Smooth muscle cell (in vitro differentiated cells): ENCODE data around the gene SSBP4. TPM values are rescaled to one million over a fixed set of nuclear protein-coding genes. Genes with fewer than 3 reads are reported as not detected.

ENCODE experiments used
- DNase-seq: peaks from one replicate; lab custom pipeline; 2025; ENCODE audit not compliant: unreplicated experiment; lab: John Stamatoyannopoulos, UW
- H2AFZ ChIP-seq: fragments of 200-600 bp; sonication (generic); 2 replicates; pipeline ENCODE4 v1.6.0; 2016; ENCODE audit warnings: antibody characterized with exemption, low read depth, mild to moderate bottlenecking
- H3F3A ChIP-seq: fragments of 200-600 bp; sonication (generic); 2 replicates; pipeline ENCODE4 v1.6.0; 2017; ENCODE audit warnings: antibody characterized with exemption, low read depth
- H3K27ac ChIP-seq: fragments of 200-600 bp; sonication (generic); 2 replicates; pipeline ENCODE4 v1.5.1; 2016; ENCODE audit warnings: low read depth, mild to moderate bottlenecking
- H3K27me3 ChIP-seq: fragments of 200-600 bp; sonication (generic); 2 replicates; pipeline ENCODE4 v1.6.1; 2016; ENCODE audit warnings: low read depth, mild to moderate bottlenecking
- H3K36me3 ChIP-seq: fragments of 200-600 bp; sonication (generic); 2 replicates; pipeline ENCODE4 v1.5.1; 2016; ENCODE audit warnings: low read depth
- H3K4me1 ChIP-seq: fragments of 200-600 bp; sonication (generic); 2 replicates; pipeline ENCODE4 v1.5.1; 2016; ENCODE audit warnings: low read depth
- H3K4me2 ChIP-seq: fragments of 200-600 bp; sonication (generic); 2 replicates; pipeline ENCODE4 v1.6.0; 2016; ENCODE audit warnings: mild to moderate bottlenecking
- H3K4me3 ChIP-seq: fragments of 200-600 bp; sonication (generic); 2 replicates; pipeline ENCODE4 v1.5.1; 2016; ENCODE audit warnings: mild to moderate bottlenecking
- H3K79me2 ChIP-seq: fragments of 200-600 bp; sonication (generic); 2 replicates; pipeline ENCODE4 v1.6.0; 2016; ENCODE audit warnings: low read depth, mild to moderate bottlenecking
- H3K9ac ChIP-seq: fragments of 200-600 bp; sonication (generic); 2 replicates; pipeline ENCODE4 v1.6.0; 2016; ENCODE audit warnings: low read depth
- H3K9me3 ChIP-seq: fragments of 200-600 bp; sonication (generic); replicated peaks from 2 replicates; pipeline ENCODE4 v1.5.1; 2016; ENCODE audit warnings: low read depth
- H4K20me1 ChIP-seq: fragments of 200-600 bp; sonication (generic); 2 replicates; pipeline ENCODE4 v1.6.0; 2016; ENCODE audit warnings: low read depth
- whole genome bisulfite sequencing: methylation state at CpG from one replicate; pipeline ENCODE4 v1.1.7; 2016; ENCODE audit warnings: low lambda C conversion rate; 5-methylcytosine and 5-hydroxymethylcytosine counted together
- polyA plus RNA-seq: library from polyadenylated mRNA; unstranded; fragments of >200 nt; fragmentation: Nextera tagmentation; extraction: Ambion mirVana; gene quantifications from 2 replicates; pipeline ENCODE4 v1.2.1, GENCODE V29; 2016
- total RNA-seq: library from RNA; depleted of rRNA; stranded (reverse); fragments of >200 nt; gene quantifications from 2 replicates; pipeline ENCODE4 v1.2.3, GENCODE V29; 2014
- TF ChIP-seq, protein P1 (sequence below): fragments of 200-600 bp; sonication (generic); IDR thresholded peaks from 2 replicates; pipeline ENCODE4 v1.5.1; 2017; ENCODE audit warnings: borderline replicate concordance, mild to moderate bottlenecking, antibody characterized with exemption; ENCODE audit not compliant: insufficient read depth, poor library complexity, severe bottlenecking

The SSBP4 gene
- total and polyA plus RNA-seq, 2 experiments from 2014 or later: 44.1 to 124 TPM

DNA sequence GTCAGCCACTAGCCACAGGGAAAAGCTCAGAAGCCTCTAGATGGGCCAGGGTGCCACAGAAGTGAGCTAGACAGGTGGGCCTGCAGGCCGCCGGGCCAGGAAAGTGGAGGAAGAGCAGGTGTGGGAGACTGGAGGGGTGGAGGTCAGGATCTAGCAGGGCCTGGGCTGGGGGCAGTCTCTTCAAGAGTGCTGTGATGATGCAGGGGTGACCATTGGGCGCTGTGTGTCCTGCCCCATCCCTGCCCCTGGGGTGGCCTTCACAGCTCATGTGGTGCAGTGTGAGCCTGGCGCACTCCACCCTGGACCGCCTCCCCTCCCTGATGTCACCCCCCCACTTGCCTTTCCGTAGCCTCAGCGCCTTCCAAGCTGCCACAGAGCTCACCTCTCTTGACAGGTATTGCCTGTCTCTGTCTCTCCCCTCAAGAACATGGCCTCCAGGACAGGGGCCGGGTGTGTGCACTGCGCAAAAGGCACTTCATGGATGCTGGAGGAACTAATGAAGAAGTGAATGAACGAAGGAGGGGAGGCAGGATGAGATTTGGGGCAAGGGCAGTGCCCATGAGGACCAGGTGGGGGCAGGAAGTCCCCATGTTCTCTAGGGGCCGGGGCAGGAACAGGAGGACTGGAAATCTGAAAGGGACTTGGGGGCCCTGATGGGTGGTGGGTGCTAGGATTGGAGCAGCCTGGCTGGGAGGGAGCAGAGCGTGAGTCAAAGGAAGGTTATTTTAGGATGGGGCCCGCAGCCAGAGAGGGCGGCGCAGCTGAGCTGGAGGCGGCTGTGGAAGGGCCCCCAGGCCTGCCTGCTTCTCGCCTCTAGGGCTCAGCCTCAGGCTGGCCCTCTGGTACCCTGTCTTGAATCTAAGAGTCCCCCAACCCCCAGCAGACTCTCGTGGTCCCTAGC is 6.6 kb downstream of the SSBP4 start:
- DNase-seq: peak; percentile 22
- Histone ChIP-seq H3F3A (no peaks in the 10 kb centered on the region), H3K9me3 (no peaks in the 10 kb centered on the region), H4K20me1 (peaks cover 67% of the 10 kb centered on the region), H2AFZ (no peak overlapping the region), H3K4me1 (peaks cover 29% of the 10 kb centered on the region), H3K9ac (no peak overlapping the region), H3K27me3 (no peaks in the 10 kb centered on the region), H3K27ac (peak overlapping the region; percentile 47), H3K4me3 (no peak overlapping the region), H3K36me3 (no peaks in the 10 kb centered on the region), H3K4me2 (peak overlapping the region; percentile 47), H3K79me2 (peaks cover 37% of the 10 kb centered on the region)
- whole genome bisulfite sequencing: 65% methylated on average over 18 of the region's 18 CpGs
- TF ChIP-seq, protein P1, sequence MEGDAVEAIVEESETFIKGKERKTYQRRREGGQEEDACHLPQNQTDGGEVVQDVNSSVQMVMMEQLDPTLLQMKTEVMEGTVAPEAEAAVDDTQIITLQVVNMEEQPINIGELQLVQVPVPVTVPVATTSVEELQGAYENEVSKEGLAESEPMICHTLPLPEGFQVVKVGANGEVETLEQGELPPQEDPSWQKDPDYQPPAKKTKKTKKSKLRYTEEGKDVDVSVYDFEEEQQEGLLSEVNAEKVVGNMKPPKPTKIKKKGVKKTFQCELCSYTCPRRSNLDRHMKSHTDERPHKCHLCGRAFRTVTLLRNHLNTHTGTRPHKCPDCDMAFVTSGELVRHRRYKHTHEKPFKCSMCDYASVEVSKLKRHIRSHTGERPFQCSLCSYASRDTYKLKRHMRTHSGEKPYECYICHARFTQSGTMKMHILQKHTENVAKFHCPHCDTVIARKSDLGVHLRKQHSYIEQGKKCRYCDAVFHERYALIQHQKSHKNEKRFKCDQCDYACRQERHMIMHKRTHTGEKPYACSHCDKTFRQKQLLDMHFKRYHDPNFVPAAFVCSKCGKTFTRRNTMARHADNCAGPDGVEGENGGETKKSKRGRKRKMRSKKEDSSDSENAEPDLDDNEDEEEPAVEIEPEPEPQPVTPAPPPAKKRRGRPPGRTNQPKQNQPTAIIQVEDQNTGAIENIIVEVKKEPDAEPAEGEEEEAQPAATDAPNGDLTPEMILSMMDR: no peak

GRCh38 chr19:18426416-18426767 is 7.2 kb downstream of the SSBP4 start:
- Histone ChIP-seq H3K79me2 (peaks cover 36% of the 10 kb centered on the region), H3K9ac (no peak overlapping the region)
- TF ChIP-seq, protein P1: no peak

DNA sequence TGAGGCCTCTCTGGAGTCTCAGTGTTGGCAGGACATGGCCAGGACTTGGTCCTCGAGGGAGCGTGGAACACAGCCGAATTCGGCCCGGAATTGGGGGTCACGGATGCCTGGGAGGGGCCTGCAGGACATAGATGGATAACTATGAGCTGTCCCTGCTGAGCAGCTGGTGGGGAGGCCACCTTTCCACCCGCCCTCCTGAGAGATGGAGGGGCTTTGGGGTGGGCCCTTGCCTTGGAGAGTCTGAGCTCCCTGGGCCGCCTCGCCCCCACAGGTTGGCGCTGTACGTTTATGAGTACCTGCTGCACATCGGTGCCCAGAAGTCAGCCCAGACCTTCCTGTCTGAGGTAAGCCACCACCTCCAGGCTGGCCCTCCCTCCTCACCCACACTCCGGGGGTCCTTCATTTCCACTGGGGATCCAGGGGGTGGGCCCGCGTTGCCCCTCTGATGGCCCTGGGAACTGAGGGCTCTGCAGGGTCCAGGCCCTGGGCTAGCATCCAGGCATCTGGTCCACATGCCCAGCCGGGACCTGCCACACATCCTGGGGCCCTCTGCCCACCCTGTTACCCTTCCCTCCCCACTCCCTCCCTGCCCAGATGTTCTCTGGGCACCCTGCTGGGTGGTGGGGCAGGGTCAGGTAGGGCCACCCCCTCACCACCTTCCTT is 8.0 kb downstream of the SSBP4 start:
- no peak overlapping the region for H2AFZ ChIP-seq
- no peaks in the 10 kb centered on the region for H3K9me3 ChIP-seq
- no peak for DNase-seq
- H3K4me1 ChIP-seq: peaks cover 29% of the 10 kb centered on the region
- no peaks in the 10 kb centered on the region for H3F3A ChIP-seq
- TF ChIP-seq, protein P1: no peak
- H3K36me3 ChIP-seq: no peaks in the 10 kb centered on the region
- no peak overlapping the region for H3K9ac ChIP-seq
- no peak overlapping the region for H3K4me3 ChIP-seq
- no peak overlapping the region for H3K27ac ChIP-seq
- H3K27me3 ChIP-seq: no peaks in the 10 kb centered on the region
- H3K4me2 ChIP-seq: no peak overlapping the region
- WGBS: 94% methylated on average over 16 of the region's 16 CpGs
- H4K20me1 ChIP-seq: peaks cover 52% of the 10 kb centered on the region
- H3K79me2 ChIP-seq: peaks cover 28% of the 10 kb centered on the region

More at GRCh38 chr19:18426416-18426767, 7.2 kb downstream of the SSBP4 start:
- peak overlapping the region; percentile 47 for H3K27ac ChIP-seq
- H4K20me1 ChIP-seq: peaks cover 60% of the 10 kb centered on the region
- no peaks in the 10 kb centered on the region for H3K36me3 ChIP-seq
- no peak overlapping the region for H2AFZ ChIP-seq
- no peaks in the 10 kb centered on the region for H3F3A ChIP-seq
- H3K4me3 ChIP-seq: no peak overlapping the region
- H3K9me3 ChIP-seq: no peaks in the 10 kb centered on the region
- H3K4me2 ChIP-seq: peak overlapping the region; percentile 47
- DNase-seq: no peak
- peaks cover 29% of the 10 kb centered on the region for H3K4me1 ChIP-seq
- WGBS: 95% methylated on average over 8 of the region's 8 CpGs
- H3K27me3 ChIP-seq: no peaks in the 10 kb centered on the region
